Ishikawa (cell line): ENCODE measurements around the gene IRAK4.

Experiments
- CEBPB ChIP-seq: IDR thresholded peaks from 2 replicates; pipeline ENCODE4 v1.6.1; 2012
- CREB1 ChIP-seq: IDR thresholded peaks from 2 replicates; pipeline ENCODE4 v1.6.1; 2012; ENCODE audit warnings: low read depth
- EGR1 ChIP-seq: IDR thresholded peaks from 2 replicates; pipeline ENCODE4 v1.6.1; 2012
- EP300 ChIP-seq: IDR thresholded peaks from 2 replicates; pipeline ENCODE4 v1.6.1; 2012; ENCODE audit warnings: borderline replicate concordance
- NFIC ChIP-seq: IDR thresholded peaks from 2 replicates; pipeline ENCODE4 v1.6.1; 2012
- RAD21 ChIP-seq: IDR thresholded peaks from 2 replicates; pipeline ENCODE4 v1.6.1; 2012; ENCODE audit warnings: low read depth
- TAF1 ChIP-seq: IDR thresholded peaks from 2 replicates; pipeline ENCODE4 v1.6.1; 2012; ENCODE audit warnings: low read depth, mild to moderate bottlenecking
- TCF12 ChIP-seq: IDR thresholded peaks from 2 replicates; pipeline ENCODE4 v1.6.1; 2012; ENCODE audit warnings: low read depth
- TEAD4 ChIP-seq: IDR thresholded peaks from 2 replicates; pipeline ENCODE4 v1.6.1; 2012
- YY1 ChIP-seq: IDR thresholded peaks from 2 replicates; pipeline ENCODE4 v1.6.1; 2012; ENCODE audit warnings: low read depth
- ZBTB7A ChIP-seq: IDR thresholded peaks from 2 replicates; pipeline ENCODE4 v1.6.1; 2012; ENCODE audit warnings: low read depth
- TF ChIP-seq, protein P1 (sequence below): IDR thresholded peaks from 2 replicates; pipeline ENCODE4 v1.6.1; 2012
- TF ChIP-seq, protein P2 (sequence below): IDR thresholded peaks from 2 replicates; pipeline ENCODE4 v1.6.1; 2012; ENCODE audit warnings: low read depth, mild to moderate bottlenecking
- TF ChIP-seq, protein P3 (sequence below): IDR thresholded peaks from 2 replicates; pipeline ENCODE4 v1.6.1; 2012

DNA sequence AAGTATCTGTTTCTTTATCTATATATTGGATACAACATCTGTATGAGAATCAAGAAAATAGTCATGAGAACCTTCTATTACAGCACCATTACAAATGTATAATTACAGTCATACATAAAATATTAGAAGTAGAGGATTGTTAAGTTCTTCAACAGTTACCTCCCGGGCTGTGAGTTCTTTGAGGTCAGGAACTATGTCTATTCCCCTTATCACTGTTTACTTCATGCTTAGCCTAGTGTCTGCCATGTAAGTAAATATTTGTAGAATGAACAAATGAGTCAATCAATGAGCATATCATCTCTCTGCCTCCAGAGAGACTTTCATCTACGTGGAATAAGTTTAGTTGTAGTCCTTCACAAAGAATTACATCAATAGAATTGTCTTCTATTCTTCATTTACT, 47.4 kb upstream of the IRAK4 start:
- TF ChIP-seq, protein P1, sequence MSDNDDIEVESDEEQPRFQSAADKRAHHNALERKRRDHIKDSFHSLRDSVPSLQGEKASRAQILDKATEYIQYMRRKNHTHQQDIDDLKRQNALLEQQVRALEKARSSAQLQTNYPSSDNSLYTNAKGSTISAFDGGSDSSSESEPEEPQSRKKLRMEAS, result no peak
- no peak for TF ChIP-seq YY1
- TF ChIP-seq TAF1, result no peak
- TF ChIP-seq CEBPB, result no peak
- TF ChIP-seq EP300, result no peak
- TF ChIP-seq CREB1, result no peak
- TF ChIP-seq TCF12, result no peak
- TF ChIP-seq, protein P2, sequence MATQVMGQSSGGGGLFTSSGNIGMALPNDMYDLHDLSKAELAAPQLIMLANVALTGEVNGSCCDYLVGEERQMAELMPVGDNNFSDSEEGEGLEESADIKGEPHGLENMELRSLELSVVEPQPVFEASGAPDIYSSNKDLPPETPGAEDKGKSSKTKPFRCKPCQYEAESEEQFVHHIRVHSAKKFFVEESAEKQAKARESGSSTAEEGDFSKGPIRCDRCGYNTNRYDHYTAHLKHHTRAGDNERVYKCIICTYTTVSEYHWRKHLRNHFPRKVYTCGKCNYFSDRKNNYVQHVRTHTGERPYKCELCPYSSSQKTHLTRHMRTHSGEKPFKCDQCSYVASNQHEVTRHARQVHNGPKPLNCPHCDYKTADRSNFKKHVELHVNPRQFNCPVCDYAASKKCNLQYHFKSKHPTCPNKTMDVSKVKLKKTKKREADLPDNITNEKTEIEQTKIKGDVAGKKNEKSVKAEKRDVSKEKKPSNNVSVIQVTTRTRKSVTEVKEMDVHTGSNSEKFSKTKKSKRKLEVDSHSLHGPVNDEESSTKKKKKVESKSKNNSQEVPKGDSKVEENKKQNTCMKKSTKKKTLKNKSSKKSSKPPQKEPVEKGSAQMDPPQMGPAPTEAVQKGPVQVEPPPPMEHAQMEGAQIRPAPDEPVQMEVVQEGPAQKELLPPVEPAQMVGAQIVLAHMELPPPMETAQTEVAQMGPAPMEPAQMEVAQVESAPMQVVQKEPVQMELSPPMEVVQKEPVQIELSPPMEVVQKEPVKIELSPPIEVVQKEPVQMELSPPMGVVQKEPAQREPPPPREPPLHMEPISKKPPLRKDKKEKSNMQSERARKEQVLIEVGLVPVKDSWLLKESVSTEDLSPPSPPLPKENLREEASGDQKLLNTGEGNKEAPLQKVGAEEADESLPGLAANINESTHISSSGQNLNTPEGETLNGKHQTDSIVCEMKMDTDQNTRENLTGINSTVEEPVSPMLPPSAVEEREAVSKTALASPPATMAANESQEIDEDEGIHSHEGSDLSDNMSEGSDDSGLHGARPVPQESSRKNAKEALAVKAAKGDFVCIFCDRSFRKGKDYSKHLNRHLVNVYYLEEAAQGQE, result no peak
- no peak for TF ChIP-seq EGR1
- TF ChIP-seq ZBTB7A, result no peak
- TF ChIP-seq RAD21, result no peak
- TF ChIP-seq TEAD4, result no peak
- TF ChIP-seq NFIC, result no peak
- TF ChIP-seq, protein P3, sequence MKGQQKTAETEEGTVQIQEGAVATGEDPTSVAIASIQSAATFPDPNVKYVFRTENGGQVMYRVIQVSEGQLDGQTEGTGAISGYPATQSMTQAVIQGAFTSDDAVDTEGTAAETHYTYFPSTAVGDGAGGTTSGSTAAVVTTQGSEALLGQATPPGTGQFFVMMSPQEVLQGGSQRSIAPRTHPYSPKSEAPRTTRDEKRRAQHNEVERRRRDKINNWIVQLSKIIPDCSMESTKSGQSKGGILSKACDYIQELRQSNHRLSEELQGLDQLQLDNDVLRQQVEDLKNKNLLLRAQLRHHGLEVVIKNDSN, result no peak
